Measurements from ENCODE around the gene SSU72. TPM values are rescaled to one million over a fixed set of nuclear protein-coding genes. Genes with fewer than 3 reads are reported as not detected.
"Not testable (repeated sequence)": the region's sequence is repeated elsewhere in the genome, so short reads cannot be mapped to it uniquely, and the experiment has no call there.

Gene SSU72
- polyA plus RNA-seq, 3 donors = 79.9 to 85.8 (median 80.6) TPM

DNA sequence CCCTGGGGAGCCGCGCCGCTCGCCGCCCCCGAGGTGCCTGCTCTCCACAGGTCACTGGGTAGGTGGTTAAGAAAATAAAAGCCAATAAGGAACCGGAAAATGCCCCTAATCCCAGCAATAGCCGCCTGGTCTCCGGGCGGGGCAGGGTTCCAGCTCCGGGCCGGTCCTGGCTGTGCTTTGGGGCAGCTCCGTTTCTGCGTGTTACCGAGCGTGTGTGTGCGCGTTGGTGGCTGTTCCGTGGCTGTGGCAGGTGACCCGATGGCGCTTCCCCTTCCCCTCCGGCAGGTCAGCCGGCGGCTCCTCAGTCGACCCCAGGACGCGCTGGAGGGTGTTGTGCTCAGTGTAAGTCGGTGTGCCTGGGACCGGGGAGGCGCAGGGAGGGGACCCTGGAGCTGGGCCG lies 51.4 kb downstream of the SSU72 start:
- DNase-seq (ENCODE audit: extremely low read depth in 1 of 11, low read depth in 9 of 11, low spot score in 4 of 11) = not testable (repeated sequence)

DNA sequence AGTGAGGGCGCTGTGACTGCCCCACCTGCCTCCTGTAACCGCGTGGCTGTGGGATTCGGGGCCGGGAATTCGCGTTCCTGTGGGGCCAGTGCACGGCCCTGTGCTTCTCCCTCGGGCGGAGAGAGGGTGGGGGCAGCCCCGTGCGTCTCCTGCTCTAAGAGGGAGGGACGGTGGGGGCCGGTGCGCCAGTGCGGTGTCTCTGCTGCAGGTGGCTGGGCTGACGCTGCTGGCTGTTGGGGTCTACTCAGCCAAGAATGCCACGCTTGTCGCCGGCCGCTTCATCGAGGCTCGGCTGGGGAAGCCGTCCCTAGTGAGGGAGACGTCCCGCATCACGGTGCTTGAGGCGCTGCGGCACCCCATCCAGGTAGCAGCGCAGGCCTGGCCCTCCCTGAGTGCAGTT lies 52.1 kb downstream of the SSU72 start:
- not testable (repeated sequence) for DNase-seq (ENCODE audit: extremely low read depth in 1 of 11, low read depth in 9 of 11, low spot score in 4 of 11)

DNA sequence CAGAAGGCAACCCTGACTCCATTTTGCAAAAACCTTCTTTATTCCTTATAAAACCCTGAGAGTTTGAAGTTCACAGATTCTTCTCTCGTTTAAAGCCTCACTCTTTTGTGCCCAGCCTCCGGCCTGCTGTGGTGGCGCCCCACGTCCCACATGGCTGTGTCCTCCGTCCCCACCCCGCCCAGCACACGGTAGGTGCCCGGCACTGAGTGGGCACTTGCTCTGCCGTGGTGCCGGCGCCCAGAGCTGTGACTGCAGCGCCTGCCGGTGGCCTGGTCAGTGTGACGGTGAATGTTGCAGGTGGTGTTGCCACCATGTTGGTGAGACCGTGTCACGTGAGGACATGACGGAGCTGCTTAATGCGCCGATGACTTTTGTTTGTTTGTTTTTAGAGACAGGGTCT lies 53.3 kb downstream of the SSU72 start:
- no peak for DNase-seq (ENCODE audit: extremely low read depth in 1 of 11, low read depth in 9 of 11, low spot score in 4 of 11)

DNA sequence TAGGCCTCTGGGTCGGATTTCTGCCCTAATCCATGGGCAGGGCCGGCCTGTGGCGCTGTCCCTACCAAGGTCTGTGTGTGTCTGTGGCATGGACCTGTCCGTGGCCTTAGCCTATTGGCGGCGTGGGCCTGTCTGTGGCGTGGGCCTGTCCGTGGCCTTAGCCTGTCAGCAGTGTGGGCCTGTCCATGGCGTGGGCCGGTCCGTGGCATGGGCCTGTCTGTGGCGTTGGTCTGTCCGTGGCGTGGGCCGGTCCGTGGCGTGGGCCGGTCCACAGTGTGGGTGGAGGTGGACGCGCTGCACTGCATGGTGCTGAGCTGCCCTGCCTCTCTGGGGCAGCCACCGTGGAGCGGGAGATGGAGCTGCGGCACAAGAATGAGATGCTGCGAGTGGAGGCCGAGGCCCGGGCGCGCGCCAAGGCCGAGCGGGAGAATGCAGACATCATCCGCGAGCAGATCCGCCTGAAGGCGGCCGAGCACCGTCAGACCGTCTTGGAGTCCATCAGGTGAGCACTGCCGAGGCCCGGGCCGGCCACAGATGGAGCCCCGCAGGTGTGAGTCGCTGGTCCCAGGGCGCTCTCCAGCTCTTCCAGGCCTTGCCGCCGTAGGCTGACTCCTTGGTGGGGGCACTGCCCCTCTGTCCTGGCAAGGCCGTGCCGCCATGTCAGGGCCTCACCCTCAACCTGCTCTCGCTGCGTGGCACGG lies 54.7 kb downstream of the SSU72 start:
- DNase-seq (ENCODE audit: extremely low read depth in 1 of 11, low read depth in 9 of 11, low spot score in 4 of 11) = not testable (repeated sequence)

DNA sequence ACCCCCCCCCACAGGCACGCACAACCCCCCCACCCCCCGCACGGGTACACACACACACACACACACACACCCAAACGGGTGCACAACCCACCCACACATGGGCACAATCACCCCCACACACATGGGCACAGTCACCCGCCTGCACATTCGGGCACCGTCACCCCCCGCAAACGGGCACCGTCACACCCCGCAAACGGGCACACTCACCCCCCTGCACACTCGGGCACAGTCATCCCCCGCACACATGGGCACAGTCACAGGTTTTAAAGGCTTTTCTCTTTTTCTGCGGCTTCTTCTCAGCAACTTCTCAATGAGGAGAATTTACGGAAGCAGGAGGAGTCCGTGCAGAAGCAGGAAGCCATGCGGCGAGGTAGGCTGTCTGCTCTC lies 56.0 kb downstream of the SSU72 start:
- DNase-seq (ENCODE audit: extremely low read depth in 1 of 11, low read depth in 9 of 11, low spot score in 4 of 11) = not testable (repeated sequence)

DNA sequence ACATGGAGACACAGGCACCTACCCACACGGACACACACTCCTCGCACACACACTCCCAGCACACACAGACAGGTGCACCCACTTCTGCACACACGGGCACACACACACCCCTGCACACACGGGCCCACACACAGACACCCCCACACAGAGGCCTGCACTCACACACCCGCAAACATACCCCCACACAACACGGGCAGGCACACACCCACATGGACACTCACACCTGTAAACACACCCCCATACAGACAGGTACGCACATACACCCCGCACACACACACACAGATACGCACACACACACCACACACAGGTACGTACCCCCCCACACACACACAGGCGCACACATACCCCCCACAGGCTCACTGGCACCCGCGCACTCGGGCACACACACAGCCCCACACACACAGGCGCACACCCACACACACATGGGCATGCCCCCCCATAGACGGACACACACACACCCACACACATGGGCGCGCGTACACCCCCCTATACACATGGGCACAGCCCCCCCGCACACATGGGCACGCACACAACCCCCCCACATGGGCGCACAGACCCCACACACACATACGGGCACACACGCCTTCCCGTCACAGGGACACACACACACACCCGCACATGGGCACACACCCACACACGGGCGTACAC lies 56.6 kb downstream of the SSU72 start:
- no peak for DNase-seq (ENCODE audit: extremely low read depth in 1 of 11, low read depth in 9 of 11, low spot score in 4 of 11)

DNA sequence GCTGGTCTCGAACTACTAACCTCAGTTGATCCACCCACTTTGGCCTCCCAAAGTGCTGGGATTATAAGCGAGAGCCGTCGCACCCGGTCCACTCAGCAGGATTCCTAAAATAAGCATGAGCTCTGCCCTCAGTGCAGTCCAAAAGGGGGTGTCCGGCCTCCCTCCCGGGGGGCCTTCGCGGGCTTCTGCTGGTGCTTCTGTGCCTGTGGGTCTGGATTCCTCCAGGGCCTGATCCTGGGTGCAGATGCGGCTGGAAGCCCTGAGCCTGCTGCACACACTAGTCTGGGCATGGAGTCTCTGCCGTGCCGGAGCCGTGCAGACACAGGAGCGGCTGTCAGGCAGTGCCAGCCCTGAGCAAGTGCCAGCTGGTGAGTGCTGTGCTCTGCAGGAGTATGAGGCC lies 57.7 kb downstream of the SSU72 start:
- DNase-seq (ENCODE audit: extremely low read depth in 1 of 11, low read depth in 9 of 11, low spot score in 4 of 11) = not testable (repeated sequence)

DNA sequence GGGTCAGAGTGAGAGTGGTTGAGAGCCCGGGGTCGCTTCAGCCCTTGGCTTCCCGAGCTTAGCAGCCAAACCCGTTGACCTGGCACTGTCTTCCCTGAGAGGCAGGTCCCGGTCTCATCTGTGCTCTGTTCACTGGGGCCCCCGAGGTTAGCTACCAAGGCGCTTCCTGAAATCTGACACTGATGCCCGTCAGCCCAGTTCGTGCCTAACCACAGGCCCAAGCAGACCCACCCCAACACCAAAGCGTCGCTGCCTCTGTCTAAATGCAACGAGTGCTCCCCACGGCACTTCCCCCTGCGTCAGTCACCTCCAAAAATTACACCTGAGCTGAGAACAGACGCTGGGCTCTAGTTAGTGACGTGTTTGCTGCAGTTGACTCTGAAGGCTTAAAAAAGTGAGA lies 60.3 kb downstream of the SSU72 start:
- not testable (repeated sequence) for DNase-seq (ENCODE audit: extremely low read depth in 1 of 11, low read depth in 9 of 11, low spot score in 4 of 11)

DNA sequence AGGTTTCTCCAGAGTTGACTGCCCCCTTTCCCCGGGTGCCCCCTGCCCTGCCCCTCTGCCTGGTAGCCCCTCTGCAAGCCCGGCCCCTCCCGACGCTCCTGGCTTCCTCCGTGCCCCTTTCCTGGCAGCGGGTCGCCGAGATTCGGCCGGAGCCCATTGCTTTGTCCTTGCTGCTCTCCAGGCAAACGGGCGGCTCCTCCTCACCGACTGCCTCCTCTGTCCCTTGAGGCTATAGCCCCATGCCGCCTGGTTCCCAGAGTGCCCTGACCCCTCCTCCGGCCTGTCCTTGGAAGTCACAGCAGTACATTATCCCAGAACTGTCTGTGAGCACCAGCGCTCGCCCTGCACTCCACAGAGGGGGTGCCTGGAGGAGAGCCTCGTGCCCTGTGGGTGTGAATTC lies 61.0 kb downstream of the SSU72 start:
- not testable (repeated sequence) for DNase-seq (ENCODE audit: extremely low read depth in 1 of 11, low read depth in 9 of 11, low spot score in 4 of 11)

DNA sequence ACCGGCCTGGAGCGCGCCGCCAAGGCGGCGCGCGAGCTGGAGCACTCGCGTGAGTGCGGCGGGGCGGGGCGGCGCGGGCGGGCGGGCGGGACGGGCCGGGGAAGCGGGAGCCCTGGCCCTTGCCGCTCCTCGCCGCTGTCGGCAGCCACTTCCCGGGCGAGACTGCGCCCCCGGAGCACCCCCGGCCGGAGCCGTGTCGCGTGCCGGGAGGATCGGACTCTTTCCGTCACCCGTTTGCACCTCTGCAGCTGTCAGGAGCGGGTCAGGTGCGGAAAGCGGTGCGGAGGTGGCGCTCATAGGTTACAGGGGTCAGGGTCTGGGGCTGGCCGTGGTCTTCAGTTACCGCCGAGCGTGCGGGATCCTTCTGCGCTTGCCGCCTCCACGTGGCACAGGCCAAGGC lies 62.2 kb downstream of the SSU72 start:
- DNase-seq (ENCODE audit: extremely low read depth in 1 of 11, low read depth in 9 of 11, low spot score in 4 of 11) = not testable (repeated sequence)

DNA sequence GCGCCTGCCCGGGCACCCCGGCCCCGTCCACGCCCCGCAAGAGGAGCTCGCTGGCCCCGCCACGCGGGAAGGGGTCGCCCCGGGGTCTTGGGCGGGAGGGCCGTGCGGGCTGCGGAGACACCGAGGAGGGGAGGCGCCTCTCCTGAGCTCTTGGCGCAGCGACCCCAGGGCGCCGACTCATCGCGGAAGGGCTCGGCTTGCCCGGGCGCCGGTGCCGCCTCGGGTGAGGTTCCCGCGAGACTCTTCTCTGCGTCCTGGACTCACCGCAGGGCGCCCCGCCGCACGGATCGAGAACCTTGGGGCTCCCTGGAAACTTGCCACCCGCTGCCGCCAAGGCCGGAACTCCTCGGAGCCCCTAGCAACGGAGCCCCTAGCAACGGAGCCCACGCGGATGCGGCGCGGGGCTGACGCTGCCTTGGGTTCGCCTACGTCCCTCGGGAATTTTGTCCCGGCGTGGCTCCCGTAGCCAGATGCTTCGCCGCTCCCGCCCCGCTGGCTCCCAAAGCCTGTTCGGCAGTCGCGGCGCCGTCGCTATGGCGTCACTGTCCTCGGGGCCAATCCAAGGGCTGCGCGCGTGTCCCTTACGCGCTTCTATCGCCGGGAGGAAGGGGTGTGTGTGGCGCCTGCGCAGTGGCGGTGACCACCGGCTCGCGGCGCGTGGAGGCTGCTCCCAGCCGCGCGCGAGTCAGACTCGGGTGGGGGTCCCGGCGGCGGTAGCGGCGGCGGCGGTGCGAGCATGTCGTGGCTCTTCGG lies 63.0 kb downstream of the SSU72 start, which contains the start of gene ATAD3A:
Gene ATAD3A (plus strand): TSS at position 630 of the 753 bp plus-strand sequence. CDS start 107 bp downstream, at position 737.
- peak; percentile 92 to 98 (median 97) for DNase-seq (ENCODE audit: extremely low read depth in 1 of 11, low read depth in 9 of 11, low spot score in 4 of 11)

DNA sequence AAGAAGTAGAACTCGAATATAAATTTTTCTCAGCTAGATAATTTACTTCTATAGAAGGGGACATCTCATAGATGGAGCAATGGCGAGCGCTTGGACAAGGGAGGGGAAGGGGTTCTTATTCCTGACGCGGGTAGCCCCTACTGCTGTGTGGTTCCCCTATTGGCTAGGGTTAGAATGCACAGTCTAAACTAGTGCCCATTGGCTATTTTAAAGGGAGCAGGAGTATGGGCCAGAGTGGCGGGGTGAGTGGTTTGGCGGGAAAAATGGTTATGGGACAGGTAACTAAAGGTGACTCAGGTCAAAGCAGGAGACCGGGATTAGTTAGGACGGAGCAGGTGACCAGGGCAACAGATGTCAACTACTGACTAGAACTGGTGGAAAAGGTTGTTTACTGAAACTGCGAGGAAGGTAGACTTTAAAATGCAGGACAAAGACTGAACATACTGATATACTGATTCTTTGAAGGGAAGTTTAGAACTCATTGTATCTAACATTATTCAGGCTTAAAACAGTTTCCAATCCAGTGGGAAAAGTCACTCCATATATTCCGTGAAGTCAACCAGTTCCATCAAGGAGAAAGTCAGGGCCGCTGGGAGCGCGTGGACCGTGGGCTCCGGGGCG lies 63.6 kb downstream of the SSU72 start:
- DNase-seq (ENCODE audit: extremely low read depth in 1 of 11, low read depth in 9 of 11, low spot score in 4 of 11) = peak in 5 of 11 donors; percentile 2 to 16 (median 15)

DNA sequence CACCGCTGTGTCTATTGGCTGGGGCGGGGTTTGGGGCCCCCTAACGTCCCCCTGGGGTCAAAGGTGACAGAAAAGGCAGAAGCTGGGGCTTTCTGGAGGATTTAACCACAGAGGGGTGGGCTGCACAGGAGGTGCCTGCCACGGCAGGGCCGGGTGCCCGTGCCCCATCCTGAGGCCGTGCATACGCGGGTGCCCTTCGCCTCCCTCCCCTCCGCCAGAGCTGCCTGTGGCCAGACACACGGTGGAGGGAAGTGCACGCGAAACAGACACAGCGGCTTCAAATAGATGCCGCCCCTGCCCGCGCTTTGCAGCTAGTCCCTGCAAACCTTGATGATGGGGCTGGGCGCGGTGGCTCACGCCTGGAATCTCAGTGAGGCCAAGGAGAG lies 65.2 kb downstream of the SSU72 start:
- DNase-seq (ENCODE audit: extremely low read depth in 1 of 11, low read depth in 9 of 11, low spot score in 4 of 11) = not testable (repeated sequence)

DNA sequence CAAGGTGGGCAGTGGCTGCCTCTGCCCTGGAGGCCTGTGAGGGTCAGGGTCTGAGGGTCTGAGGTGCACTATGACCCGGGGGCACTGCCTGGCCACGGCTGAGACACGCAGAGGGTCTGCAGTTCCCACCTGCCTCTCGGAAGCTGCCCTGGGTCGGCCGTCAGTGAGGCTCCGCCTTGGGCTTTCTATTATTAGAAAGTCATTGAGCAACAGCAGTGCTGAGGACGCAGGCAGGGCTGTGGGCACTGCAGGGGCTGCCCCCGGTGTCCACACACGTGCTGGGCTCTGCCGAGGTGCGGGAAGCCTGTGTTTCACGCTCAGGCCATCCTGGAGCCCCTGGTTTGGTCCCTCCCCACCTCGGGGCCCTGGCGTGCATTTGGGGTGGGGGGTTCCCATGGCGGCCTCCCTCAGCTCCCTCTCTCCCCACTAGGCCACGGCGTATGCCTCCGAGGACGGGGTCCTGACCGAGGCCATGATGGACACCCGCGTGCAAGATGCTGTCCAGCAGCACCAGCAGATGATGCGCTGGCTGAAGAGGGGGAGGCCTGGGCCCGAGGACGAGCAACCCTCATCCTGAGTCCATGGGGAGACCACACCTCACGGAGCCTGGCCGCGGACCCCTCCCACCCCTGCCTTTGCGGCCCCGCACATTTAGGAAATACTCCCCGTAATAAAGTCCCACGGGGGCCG lies 65.7 kb downstream of the SSU72 start:
- DNase-seq (ENCODE audit: extremely low read depth in 1 of 11, low read depth in 9 of 11, low spot score in 4 of 11) = not testable (repeated sequence)

DNA sequence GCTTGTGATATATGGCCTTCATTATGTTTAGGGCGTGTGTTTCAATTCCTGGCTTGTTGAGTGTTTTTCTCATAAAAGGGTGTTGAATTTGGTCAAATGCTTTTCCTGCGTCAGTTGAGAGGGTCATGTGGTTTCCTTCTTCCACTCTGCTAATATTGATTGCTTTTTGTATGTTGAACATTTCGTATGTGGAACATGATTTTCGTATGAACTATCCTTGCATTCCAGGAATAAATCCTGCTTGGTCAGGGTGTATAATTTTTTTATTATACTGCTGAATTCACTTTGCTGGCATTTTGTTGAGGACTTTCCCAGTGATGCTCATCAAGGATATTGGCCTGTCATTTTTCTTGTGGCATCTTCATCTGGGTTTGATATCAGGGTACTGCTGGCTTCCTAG lies 67.4 kb downstream of the SSU72 start:
- DNase-seq (ENCODE audit: extremely low read depth in 1 of 11, low read depth in 9 of 11, low spot score in 4 of 11) = no peak

DNA sequence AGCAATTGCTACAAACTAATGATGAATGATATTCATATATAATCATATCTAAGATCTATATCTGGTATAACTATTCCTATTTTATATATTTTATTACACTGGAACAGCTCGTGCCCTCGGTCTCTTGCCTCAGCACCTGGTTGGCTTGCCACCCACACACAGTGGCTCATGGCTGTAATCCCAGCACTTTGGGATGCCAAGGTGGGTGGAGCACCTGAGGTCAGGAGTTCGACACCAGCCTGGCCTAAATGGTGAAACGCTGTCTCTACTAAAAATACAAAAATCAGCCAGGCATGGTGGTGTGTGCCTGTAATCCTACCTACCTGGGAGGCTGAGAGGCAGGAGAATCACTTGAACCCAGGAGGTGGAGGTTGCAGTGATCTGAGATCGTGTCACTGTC lies 68.9 kb downstream of the SSU72 start:
- DNase-seq (ENCODE audit: extremely low read depth in 1 of 11, low read depth in 9 of 11, low spot score in 4 of 11) = not testable (repeated sequence)

DNA sequence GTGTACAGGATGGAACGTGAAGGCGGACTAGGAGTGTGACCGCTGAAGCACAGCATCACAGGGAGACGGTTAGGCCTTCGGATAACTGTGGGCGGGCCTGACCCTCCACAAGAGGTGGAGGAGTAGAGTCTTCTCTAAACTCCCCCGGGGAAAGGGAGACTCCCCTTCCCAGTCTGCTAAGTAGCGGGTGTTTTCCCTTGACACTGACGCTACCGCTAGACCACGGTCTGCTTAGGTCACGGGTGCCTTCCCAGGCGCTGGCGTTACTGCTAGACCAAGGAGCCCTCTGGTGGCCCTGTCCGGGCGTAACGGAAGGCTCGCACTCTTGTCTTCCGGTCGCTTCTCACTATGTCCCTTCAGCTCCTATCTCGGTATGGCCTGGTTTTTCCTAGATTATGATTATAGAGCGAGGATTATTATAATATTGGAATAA lies 69.3 kb downstream of the SSU72 start:
- DNase-seq (ENCODE audit: extremely low read depth in 1 of 11, low read depth in 9 of 11, low spot score in 4 of 11) = peak in 1 of 11 donors; percentile 3

DNA sequence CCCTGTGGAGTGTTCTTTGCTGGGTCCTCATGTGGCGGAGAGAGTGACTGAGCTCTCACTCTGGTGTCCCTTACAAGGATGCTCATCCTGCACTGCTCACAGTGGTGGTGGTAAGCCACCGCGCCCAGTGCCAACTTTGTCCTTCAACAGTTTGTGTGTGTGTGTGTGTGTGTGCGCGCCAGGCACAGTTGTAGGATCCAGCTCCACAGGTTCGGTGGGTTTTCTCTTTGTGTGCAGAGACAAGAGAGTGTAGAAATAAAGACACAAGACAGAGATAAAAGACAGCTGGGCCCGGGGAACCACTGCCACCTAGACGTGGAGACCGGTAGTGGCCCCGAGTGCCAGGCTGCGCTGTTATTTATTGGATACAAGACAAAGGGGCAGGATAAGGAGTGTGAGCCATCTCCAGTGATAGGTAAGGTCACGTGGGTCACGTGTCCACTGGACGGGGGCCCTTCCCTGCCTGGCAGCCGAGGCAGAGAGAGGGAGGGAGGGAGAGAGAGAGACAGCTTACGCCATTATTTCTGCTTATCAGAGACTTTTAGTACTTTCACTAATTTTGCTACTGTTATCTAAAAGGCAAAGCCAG lies 69.8 kb downstream of the SSU72 start:
- DNase-seq (ENCODE audit: extremely low read depth in 1 of 11, low read depth in 9 of 11, low spot score in 4 of 11) = peak in 8 of 11 donors; percentile 23 to 58 (median 36)
